ENCODE results near the gene TRIM29.

Gene TRIM29

GRCh38 chr11:120173019-120173705, 35.2 kb upstream of the TRIM29 start:
- no peak for TF ChIP-seq CTCF (IDR thresholded peaks at IDR 0.05; ENCODE audit: low read depth, low read length)
- H3K4me1 ChIP-seq: no peaks in the 10 kb centered on the region
- H3K9me3 ChIP-seq: no peaks in the 10 kb centered on the region
- no peak for DNase-seq
- H3K27me3 ChIP-seq: no peaks in the 10 kb centered on the region
- H3K4me3 ChIP-seq (ENCODE audit: low read depth, low read length): no peak overlapping the region
- H3K36me3 ChIP-seq: no peaks in the 10 kb centered on the region

GRCh38 chr11:120172054-120172911, 34.4 kb upstream of the TRIM29 start:
- Histone ChIP-seq H3K36me3 (no peaks in the 10 kb centered on the region), H3K4me1 (no peaks in the 10 kb centered on the region), H3K27me3 (no peaks in the 10 kb centered on the region), H3K9me3 (no peaks in the 10 kb centered on the region), H3K4me3 (ENCODE audit: low read depth, low read length) (no peak overlapping the region)
- peak; percentile 91 for TF ChIP-seq CTCF (IDR thresholded peaks at IDR 0.05; ENCODE audit: low read depth, low read length)
- peak; percentile 86 for DNase-seq

- no peaks in the 10 kb centered on the region for H3K27me3 ChIP-seq
- H3K9me3 ChIP-seq: no peaks in the 10 kb centered on the region
- no peak for TF ChIP-seq CTCF (IDR thresholded peaks at IDR 0.05; ENCODE audit: low read depth, low read length)
- H3K4me3 ChIP-seq (ENCODE audit: low read depth, low read length): no peak overlapping the region
- DNase-seq: no peak
- H3K4me1 ChIP-seq: no peaks in the 10 kb centered on the region
- H3K36me3 ChIP-seq: no peaks in the 10 kb centered on the region
Observed at GRCh38 chr11:120170741-120171261, 32.9 kb upstream of the TRIM29 start.

GRCh38 chr11:120169981-120170698, 32.2 kb upstream of the TRIM29 start:
- Histone ChIP-seq H3K4me3 (ENCODE audit: low read depth, low read length) (no peak overlapping the region), H3K9me3 (no peaks in the 10 kb centered on the region), H3K4me1 (no peaks in the 10 kb centered on the region), H3K27me3 (no peaks in the 10 kb centered on the region), H3K36me3 (no peaks in the 10 kb centered on the region)
- TF ChIP-seq CTCF (IDR thresholded peaks at IDR 0.05; ENCODE audit: low read depth, low read length): no peak
- DNase-seq: no peak

- TF ChIP-seq CTCF (IDR thresholded peaks at IDR 0.05; ENCODE audit: low read depth, low read length): peak; percentile 62
- Histone ChIP-seq H3K36me3 (no peaks in the 10 kb centered on the region), H3K4me1 (no peaks in the 10 kb centered on the region), H3K9me3 (no peaks in the 10 kb centered on the region), H3K4me3 (ENCODE audit: low read depth, low read length) (peak overlapping the region; percentile 64), H3K27me3 (no peaks in the 10 kb centered on the region)
- DNase-seq: peak; percentile 82
Observed at GRCh38 chr11:120168960-120169681, 31.2 kb upstream of the TRIM29 start.

Measured in BE2C (cell line).